NCI-H526 treated with DMSO at 0.1 percent for 48 hours (cell line): ENCODE data around the gene CHRNA9.
"Not testable (repeated sequence)": the region's sequence is repeated elsewhere in the genome, so short reads cannot be mapped to it uniquely, and the experiment has no call there.

Experiments used
- DNase-seq: peaks from one replicate; lab custom pipeline; 2025; lab: John Stamatoyannopoulos, UW

The CHRNA9 gene

DNA sequence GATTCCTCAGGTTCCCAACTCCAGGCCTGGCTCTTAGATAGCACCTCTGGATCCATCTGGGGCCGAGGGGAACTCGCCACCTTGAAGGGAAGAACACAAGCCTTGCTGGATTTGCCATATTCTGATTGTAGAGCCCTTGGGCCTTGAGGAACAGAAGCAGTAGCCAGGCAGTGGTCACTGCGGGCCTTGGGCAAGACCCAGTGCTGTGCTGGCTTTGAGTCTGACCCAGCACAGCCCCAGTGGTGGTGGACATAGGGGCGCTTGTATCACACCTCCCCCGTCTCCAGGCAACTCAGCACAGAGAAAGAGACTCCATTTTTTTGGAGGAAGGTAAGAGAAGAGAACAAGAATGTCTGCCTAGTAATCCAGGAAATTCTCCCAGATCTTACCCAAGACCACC is 45.5 kb downstream of the CHRNA9 start:
- DNase-seq, result no peak

DNA sequence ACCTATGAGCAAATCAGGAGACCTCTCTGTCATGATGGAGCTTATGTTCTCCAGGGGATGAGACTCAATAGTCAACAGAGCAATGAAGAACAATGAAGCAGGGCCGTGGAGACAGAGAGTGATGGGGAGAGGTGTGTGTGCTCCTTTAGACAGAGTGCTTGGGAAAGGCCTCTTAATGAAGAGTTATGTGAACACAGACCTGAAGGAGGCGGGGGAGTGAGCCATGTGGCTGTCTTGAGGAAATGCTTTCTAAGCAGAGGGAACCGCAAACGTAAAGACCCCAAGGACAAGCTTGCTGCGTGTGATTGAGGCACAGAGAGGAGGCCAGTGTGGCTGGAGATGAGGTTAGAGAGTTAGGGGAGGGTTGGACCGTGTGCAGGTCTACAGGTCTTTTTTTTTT is 53.1 kb downstream of the CHRNA9 start:
- no peak for DNase-seq

DNA sequence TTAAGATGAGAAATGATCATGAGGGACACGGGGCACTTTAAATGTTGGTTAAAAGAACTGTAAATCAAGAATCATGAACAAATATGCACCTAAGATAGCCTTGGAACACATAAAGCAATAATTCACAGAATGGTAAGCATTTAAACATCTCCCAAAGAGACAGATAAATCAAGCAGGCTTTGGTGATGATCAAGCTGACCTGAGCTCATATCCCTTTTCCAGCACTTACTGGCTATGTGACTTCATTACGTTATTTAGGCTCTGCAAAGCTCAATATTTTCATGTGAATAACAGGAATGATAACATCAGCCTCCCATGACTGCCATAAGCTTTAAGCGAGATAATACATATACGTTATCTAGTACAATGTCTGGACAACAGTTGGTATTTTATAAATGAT is 54.9 kb downstream of the CHRNA9 start:
- DNase-seq, result no peak

DNA sequence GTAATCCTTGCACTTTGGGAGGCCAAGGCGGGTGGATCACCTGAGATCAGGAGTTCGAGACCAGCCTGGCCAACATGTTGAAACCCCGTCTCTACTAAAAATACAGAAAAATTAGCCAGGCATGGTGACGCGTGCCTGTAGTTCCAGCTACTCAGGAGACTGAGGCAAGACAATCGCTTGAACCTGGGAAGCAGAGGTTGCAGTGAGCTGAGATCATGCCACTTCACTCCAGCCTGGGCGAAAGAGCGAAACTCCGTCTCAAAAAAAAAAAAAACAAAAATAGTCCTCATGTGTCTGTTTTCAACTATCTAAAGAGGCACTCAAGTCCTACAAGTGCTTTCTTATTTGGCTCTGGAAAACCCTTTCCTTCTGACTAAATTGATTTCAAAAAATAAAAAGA is 57.1 kb downstream of the CHRNA9 start:
- not testable (repeated sequence) for DNase-seq

DNA sequence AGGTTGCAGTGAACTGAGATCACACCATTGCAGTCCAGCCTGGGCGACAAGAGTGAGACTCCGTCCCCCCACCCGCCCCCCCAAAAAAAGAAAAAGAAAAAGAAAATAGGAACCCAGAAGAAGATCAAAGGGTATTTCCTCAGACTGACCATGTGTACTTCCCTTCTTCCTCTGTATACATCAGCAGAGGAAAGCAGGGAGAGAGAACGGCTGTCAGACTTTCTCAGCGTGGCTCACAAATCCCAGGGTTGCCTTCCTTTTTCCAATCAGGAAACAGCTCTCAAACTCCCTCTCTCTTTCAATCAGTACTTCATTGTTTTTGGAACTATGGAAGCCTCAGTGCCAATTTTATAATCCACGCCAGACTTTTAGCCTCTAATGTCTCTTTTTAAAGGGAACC is 59.1 kb downstream of the CHRNA9 start:
- DNase-seq, result no peak

DNA sequence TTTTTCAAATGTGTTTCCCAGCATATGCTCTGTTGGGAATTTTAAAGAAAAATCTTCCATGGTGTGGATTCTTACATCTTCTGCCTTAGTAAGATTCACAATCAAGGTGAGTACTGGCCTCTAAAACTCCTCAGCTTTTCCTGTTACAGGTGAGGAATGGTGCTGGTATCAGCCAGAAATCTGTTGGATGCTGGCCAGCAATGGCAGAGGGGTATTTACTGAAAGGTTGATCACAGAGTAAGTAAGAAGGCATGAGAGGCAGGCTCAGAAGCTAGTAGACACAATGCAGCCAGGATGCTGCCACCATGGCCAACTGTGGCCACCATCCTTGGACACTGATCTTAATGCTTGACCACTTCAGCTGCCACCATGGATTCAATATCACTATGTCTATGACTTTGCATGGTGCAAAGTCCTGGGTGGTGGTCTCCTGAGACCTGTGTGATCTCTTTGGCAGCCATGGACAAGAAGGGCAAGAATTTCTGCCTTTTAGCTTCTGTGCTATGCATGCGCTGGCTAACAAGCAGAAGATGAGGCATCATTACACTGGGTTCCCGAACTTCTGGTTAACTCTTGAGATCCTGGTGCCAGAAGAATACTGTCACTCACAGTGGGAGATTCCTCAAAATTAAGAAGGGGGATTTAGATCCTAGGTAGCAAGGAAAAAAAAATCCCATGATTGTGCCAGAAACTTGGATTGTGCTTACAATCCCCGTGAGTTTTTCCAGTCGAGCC is 60.2 kb downstream of the CHRNA9 start:
- no peak for DNase-seq

DNA sequence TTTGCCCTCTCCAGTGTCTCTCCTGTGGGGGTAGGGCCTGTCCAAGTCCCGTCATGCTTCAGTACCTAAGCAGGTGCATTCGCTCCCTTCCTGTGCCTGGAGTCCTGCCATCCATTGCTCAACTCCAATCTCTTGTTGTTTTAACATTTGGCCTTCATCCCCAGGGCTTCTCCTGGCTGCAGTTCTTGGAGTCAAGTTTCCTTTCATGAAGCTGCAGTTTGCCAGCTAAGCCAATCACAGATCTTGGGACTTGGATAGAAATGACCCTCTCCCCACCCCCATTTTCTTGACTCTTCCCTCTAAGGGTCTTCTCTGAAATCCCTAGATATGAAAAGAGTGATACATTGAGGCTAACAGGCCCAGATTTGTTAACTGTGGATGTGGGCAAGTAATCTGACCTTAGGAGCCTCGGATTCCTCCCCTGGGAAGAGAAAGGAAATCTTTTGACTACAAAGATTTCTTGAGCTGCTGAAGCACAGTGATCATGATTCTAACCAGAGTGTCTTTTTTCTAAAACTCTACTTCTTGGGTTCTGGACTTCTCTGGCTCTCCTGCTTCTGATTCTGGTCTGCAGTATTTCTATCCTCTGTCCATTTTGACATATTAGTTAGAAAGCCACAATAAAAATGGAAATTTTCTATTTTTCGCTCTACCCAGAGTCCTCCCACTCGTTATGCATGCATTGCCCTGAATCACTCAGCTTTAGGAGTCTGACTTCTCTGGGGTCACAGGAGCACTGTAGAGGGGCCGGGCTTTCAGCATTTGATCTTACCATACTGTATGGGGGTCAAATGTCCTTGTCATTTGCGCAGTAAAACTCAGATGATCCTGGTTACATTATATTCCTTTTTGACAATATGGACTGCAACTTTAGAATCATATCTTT is 61.0 kb downstream of the CHRNA9 start:
- peak; percentile 63 for DNase-seq

DNA sequence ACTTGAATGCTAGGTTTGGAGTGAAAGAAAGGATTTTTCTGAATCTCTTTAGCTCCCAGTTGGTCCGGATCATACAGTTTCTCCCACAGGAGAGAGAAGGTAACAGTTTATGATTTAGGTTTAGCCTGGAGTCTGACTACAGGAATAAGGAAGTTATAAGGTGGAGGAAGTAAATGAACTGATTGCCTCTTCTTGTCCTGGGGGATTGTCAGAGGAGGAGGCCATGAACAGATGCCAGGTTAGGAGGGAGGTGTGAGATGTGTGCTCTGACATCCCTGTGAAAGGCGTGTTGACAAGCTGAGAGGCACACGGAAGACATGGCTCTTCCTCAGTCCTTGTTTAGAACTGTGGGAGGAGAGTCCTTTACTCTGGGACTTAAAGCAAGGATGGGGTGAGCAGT is 64.4 kb downstream of the CHRNA9 start:
- no peak for DNase-seq

DNA sequence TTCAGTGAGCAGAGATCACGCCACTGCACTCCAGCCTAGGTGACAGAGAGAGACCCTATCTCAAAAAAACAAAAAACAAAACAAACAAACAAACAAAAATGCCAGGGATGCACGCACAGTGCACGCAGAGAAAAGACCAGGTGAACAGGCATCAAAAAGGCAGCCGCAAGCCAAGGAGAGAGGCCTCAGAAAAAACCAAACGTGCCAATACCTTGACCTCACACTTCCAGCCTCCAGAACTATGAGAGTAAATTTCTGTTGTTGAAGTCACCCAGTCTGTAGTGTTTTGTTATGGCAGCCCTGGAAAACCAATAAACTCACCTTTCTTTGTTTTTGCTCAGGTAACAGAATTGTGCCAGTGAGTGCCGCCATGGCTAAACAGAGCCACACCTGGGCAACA is 66.0 kb downstream of the CHRNA9 start:
- DNase-seq, result no peak

DNA sequence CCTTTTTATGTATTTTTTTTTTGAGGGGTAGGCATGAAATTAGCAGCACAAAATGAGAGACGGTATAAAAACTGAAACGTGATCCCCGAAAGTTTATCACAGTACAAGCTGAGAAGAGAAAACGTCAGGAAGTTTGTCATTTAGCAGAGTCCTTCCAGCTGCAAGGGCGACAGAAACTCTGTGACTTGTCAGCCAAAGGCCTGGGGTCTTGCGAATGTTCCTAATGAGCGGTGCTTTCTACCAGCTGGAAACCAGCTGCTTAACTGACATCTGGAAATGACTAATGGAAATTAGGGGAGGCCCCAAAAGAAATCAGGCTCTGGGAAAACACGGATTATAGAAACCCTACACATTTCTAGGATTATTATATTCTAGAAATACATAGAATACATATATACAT is 66.5 kb downstream of the CHRNA9 start:
- no peak for DNase-seq

DNA sequence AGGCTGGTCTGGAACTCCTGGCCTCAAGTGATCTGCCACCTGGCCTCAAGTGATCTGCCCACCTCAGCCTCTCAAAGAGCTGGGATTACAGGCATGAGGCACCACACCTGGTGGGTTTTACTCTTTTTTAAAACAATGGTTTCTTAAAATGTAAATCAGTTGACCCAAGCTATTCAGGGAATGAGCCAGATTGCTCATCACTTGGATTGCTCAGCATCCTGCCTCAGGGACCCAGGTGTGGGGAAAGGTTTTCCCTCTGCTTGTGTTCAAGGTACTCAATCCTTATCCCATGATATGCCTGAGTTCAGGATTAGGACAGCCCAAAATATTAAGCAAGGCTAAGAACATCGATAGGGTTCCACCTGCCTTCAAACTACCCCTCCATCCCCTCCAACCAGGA is 67.4 kb downstream of the CHRNA9 start:
- no peak for DNase-seq

DNA sequence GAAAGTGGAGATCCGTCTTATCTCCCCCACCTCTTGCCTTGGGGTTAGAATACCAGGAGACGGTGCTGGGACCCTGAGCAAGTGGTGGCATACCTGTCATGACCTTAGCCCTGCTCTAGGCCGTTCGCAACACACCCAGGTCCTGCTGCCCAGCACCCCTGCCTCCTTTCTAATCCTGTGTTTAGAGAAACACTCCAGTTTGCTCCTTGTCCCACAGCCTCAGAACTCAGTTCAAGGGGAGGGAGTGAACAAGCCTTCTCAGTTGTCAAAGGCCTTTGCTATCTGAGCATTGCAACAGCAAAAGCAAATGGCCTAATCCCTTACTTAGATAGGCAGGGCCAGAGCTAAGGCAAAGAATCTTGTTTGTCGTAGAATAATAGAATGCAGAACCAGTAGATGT is 67.9 kb downstream of the CHRNA9 start:
- DNase-seq, result no peak
